Transverse colon (tissue), 4 donors: ENCODE results near the gene ADGRB3. TPM values are rescaled to one million over a fixed set of nuclear protein-coding genes. Genes with fewer than 3 reads are reported as not detected.
"Not testable (repeated sequence)": the region's sequence is repeated elsewhere in the genome, so short reads cannot be mapped to it uniquely, and the experiment has no call there.

Experiments
- DNase-seq: peaks from one replicate; pipeline ENCODE4 v3.0.0-alpha.2; 2019
- H3K27ac ChIP-seq, 4 donors: fragments of 200-600 bp; sonication (generic); 2 replicates each; pipeline ENCODE4 v1.5.1; 2016 to 2018; ENCODE audit warnings: inconsistent platforms in 4 of 4
- H3K27me3 ChIP-seq: fragments of 200-600 bp; sonication (generic); 2 replicates; pipeline ENCODE4 v1.5.1; 2017; ENCODE audit warnings: inconsistent platforms
- H3K36me3 ChIP-seq, 4 donors: fragments of 200-600 bp; sonication (generic); 2 replicates each; pipeline ENCODE4 v1.5.1; 2017 to 2019; ENCODE audit warnings: inconsistent platforms in 4 of 4
- H3K4me1 ChIP-seq, 4 donors: fragments of 200-600 bp; sonication (generic); 2 replicates each; pipeline ENCODE4 v1.5.1; 2017 to 2020; ENCODE audit warnings: inconsistent platforms in 4 of 4
- H3K4me3 ChIP-seq, 4 donors: fragments of 200-600 bp; sonication (generic); 1 replicate in 1 of 4; 2 replicates in 3 of 4; pipeline versions ENCODE4 v1.5.1 to v1.6.1; 2017 to 2019; ENCODE audit warnings: inconsistent platforms in 4 of 4
- H3K9me3 ChIP-seq, 2 donors: fragments of 200-600 bp; sonication (generic); 2 replicates each; pipeline ENCODE4 v1.5.1; 2017 to 2019; ENCODE audit warnings: inconsistent platforms in 2 of 2
- EP300 ChIP-seq: sonication (generic); formaldehyde crosslinking; IDR thresholded peaks from one replicate; pipeline ENCODE4 v1.6.1; 2017; ENCODE audit warnings: antibody characterized with exemption, low read depth
- POLR2A ChIP-seq: fragments of 450-650 bp; IDR thresholded peaks from one replicate; pipeline ENCODE4 v1.6.1; 2016; ENCODE audit warnings: antibody characterized with exemption, mild to moderate bottlenecking, moderate library complexity
- POLR2AphosphoS5 ChIP-seq, 3 donors: sonication (generic); formaldehyde crosslinking; IDR thresholded peaks; one replicate each; pipeline ENCODE4 v1.6.1; 2016; ENCODE audit warnings: antibody characterized with exemption in 3 of 3
- WGBS, 2 donors: methylation state at CpG; one replicate each; pipeline ENCODE4 v1.1.5; 2018; ENCODE audit warnings: low coverage in 1 of 2; 5-methylcytosine and 5-hydroxymethylcytosine counted together
- in situ Hi-C, 4 donors: fragments of 200-750 bp; cut with MboI; loops; one replicate each; pipeline versions ENCODE4 v1.15.0 to v1.15.1; 2017; ENCODE audit warnings: low sequenced_read_pairs in 3 of 4, low pct_ligation_motif_present in 1 of 4, low pct_unique_long_range_greater_than_20kb in 1 of 4
- intact Hi-C: fragments of 100-400 bp; cut with DNase I; formaldehyde crosslinking; loops from one replicate; pipeline ENCODE4 v1.15.1; 2023; ENCODE audit warnings: low total_unique reads
- total RNA-seq, 4 donors: library from RNA; depleted of rRNA; stranded (reverse); fragments of >200 nt; gene quantifications; one replicate each; pipeline ENCODE4 v1.1.0, GENCODE V29; 2016
- TF ChIP-seq, protein P1 (sequence below), 5 experiments: fragments of 200-600 bp in 3 of 5; fragments of 450-650 bp in 2 of 5; sonication (generic) in 3 of 5; IDR thresholded peaks; 1 replicate in 2 of 5; 2 replicates in 3 of 5; pipeline ENCODE4 v1.5.1; 2016 to 2017; ENCODE audit warnings: antibody characterized with exemption in 5 of 5, inconsistent platforms in 3 of 5, mild to moderate bottlenecking in 2 of 5, moderate library complexity in 1 of 5

Gene ADGRB3
- total RNA-seq, 4 donors from 2014 or later, result 0.37 to 20.5 (median 2.2) TPM

DNA sequence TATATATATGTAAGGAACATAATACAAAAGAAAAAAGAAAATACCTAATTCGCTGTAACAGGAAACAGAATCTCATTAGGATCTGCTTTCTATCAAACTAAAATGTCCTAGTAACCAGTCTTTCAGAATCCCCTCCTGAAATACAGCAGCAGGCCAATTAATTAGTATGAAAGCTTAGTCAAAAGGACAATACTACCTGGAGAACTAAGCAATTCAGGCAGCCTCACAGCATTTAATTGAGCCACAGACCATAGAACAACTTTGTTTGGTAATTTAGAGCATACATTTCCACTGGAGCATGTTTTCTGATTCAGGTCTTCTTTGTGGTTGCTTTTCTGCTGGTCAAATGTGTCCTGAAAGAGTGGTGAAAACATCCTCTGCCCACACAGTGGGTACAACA is 645.8 kb downstream of the ADGRB3 start:
- H3K4me1 ChIP-seq, result no peaks in the 10 kb centered on the region
- no peak for DNase-seq
- H3K4me3 ChIP-seq, result no peak overlapping the region
- no peaks in the 10 kb centered on the region for H3K9me3 ChIP-seq
- H3K27ac ChIP-seq, result no peak overlapping the region
- no peaks in the 10 kb centered on the region for H3K36me3 ChIP-seq
- H3K27me3 ChIP-seq, result no peaks in the 10 kb centered on the region
- in situ Hi-C loops, result no loop called here
- intact Hi-C loops, result no loop called here
- WGBS, 2 donors, result 62 to 77% methylated on average over 1 of the region's 1 CpG
- TF ChIP-seq EP300, result no peak

DNA sequence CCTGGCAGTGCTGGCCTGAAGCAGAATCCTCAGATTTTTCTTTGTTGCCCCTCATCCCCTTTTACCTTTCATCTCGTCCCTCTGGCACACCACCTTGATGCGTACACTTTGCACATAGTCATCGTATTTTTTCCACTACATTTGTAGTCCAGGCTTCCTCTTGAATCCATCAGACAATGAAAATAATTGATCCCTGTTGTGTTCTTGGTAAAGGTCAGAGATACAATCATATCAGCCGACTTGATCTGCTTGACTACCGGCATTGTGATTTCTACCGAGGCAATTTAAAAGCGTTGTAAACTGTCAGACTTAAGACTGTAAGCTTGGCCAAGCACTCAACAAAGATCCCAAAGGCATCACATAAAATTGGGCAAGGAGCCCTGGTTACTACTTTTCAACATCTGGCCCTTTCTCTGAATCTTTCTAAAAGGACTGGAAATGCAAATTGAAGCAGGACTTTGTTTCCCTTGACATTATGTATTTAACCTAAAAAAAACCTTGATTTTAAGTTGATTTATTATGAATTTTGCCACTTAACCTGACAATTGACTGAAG is 649.2 kb downstream of the ADGRB3 start:
- H3K36me3 ChIP-seq, result no peaks in the 10 kb centered on the region
- WGBS, 2 donors, result 56 to 65% methylated on average over 7 of the region's 7 CpGs
- no peak for DNase-seq

DNA sequence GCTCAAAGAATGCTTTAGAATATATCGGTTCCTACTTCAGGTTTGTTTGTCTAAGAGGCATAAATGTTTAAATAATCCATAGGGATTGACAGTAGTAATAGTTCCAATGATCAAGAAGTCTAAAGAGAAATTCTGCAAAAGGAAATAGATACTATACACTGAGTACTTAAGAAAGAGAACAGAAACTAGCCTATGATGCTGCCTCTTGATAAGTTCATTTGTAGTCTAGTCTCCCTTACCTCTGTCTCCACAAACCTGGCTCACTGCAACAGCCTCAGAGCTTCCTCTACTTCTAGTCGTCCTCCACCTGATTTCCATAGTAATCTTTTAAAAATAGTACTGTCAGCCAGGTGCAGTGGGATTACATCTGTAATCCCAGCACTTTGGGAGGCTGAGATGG is 650.0 kb downstream of the ADGRB3 start:
- no peaks in the 10 kb centered on the region for H3K9me3 ChIP-seq
- 57 to 69% methylated on average over 1 to 2 of the region's 2 CpGs for WGBS, 2 donors
- H3K4me1 ChIP-seq, result no peaks in the 10 kb centered on the region
- H3K27ac ChIP-seq, result no peak overlapping the region
- intact Hi-C loops (no loop called here), in situ Hi-C loops (no loop called here)
- TF ChIP-seq EP300 (no peak), POLR2A (no peak)
- TF ChIP-seq, protein P1, sequence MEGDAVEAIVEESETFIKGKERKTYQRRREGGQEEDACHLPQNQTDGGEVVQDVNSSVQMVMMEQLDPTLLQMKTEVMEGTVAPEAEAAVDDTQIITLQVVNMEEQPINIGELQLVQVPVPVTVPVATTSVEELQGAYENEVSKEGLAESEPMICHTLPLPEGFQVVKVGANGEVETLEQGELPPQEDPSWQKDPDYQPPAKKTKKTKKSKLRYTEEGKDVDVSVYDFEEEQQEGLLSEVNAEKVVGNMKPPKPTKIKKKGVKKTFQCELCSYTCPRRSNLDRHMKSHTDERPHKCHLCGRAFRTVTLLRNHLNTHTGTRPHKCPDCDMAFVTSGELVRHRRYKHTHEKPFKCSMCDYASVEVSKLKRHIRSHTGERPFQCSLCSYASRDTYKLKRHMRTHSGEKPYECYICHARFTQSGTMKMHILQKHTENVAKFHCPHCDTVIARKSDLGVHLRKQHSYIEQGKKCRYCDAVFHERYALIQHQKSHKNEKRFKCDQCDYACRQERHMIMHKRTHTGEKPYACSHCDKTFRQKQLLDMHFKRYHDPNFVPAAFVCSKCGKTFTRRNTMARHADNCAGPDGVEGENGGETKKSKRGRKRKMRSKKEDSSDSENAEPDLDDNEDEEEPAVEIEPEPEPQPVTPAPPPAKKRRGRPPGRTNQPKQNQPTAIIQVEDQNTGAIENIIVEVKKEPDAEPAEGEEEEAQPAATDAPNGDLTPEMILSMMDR (IDR thresholded peaks at IDR 0.05), result no peak
- no peaks in the 10 kb centered on the region for H3K36me3 ChIP-seq
- no peaks in the 10 kb centered on the region for H3K27me3 ChIP-seq
- DNase-seq, result no peak
- no peak overlapping the region for H3K4me3 ChIP-seq

More for the DNA sequence above, 649.2 kb downstream of the ADGRB3 start:
- Histone ChIP-seq H3K9me3 (no peaks in the 10 kb centered on the region), H3K27me3 (no peaks in the 10 kb centered on the region), H3K4me3 (no peak overlapping the region), H3K27ac (no peak overlapping the region), H3K4me1 (no peaks in the 10 kb centered on the region)
- intact Hi-C loops, result no loop called here
- in situ Hi-C loops, result no loop called here
- TF ChIP-seq, protein P1 (IDR thresholded peaks at IDR 0.05), result no peak
- no peak for TF ChIP-seq POLR2A
- TF ChIP-seq POLR2AphosphoS5 (IDR thresholded peaks at IDR 0.05), result no peak
- TF ChIP-seq EP300, result no peak

DNA sequence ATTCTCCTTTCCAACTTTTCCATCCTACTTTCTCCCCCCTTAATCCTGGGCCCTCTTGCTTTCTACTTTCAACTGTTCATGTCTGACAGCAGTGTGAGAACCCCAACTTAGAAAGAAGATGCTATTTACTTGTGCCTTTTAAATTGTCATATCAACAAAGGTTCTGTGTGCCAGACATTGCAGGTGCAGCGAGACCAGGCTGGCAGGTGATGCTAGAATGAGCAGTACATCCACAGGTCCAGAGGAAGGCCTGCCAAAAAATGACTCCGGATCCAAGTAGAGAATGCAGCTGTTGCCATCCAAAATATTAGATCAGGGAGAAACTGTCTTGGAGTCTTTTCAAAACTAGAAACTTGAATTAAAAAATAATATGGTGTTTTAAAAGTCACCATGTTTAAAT is 651.2 kb downstream of the ADGRB3 start:
- DNase-seq, result no peak
- intact Hi-C loops (no loop called here), in situ Hi-C loops (no loop called here)
- H3K27me3 ChIP-seq, result no peaks in the 10 kb centered on the region
- WGBS, 2 donors, result 62 to 68% methylated on average over 2 of the region's 2 CpGs
- no peak overlapping the region for H3K27ac ChIP-seq
- H3K4me3 ChIP-seq, result no peak overlapping the region
- H3K36me3 ChIP-seq, result no peaks in the 10 kb centered on the region
- no peak for TF ChIP-seq POLR2AphosphoS5 (IDR thresholded peaks at IDR 0.05)
- TF ChIP-seq, protein P1 (IDR thresholded peaks at IDR 0.05), result no peak
- no peak for TF ChIP-seq EP300
- TF ChIP-seq POLR2A, result no peak
- H3K4me1 ChIP-seq, result no peaks in the 10 kb centered on the region
- no peaks in the 10 kb centered on the region for H3K9me3 ChIP-seq

DNA sequence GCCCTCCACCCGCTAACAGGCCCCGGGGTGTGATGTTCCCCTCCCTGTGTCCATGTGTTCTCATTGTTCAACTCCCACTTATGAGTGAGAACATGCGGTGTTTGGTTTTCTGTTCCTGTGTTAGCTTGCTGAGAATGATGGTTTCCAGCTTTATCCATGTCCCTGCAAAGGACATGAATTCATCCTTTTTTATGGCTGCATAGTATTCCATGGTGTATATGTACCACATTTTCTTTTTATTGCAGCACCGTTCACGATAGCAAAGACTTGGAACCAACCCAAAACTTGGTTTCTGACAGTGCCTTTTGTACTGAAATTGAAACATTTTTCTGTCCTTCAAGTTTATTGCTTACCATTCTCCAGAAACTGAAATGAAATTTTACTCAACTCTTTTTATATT is 653.1 kb downstream of the ADGRB3 start:
- in situ Hi-C loops, H3K9me3 ChIP-seq, H3K27ac ChIP-seq, H3K27me3 ChIP-seq, intact Hi-C loops, H3K36me3 ChIP-seq, DNase-seq, H3K4me1 ChIP-seq, H3K4me3 ChIP-seq: not testable (repeated sequence)
- 42 to 88% methylated on average over 2 to 5 of the region's 5 CpGs for WGBS, 2 donors
